ENCODE results near the gene LIMD2.

DNA sequence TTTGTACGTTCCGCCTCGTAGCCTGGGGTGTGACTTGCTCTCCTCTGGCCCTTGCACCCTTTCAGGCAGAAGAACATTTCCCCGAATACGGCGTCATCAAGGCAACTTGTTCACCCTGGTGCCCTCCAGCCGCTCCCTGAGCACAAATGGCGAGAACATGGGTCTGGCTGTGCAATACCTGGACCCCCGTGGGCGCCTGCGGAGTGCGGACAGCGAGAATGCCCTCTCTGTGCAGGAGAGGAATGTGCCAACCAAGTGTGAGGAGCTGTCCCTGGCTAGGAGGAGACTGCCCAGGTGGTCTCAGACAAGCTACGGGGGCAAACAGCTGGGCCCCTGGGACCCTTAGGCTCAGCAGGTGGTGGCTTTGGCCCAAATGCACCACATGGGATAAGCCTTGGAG is 10.4 kb downstream of the LIMD2 start:
- TF ChIP-seq, protein P1, sequence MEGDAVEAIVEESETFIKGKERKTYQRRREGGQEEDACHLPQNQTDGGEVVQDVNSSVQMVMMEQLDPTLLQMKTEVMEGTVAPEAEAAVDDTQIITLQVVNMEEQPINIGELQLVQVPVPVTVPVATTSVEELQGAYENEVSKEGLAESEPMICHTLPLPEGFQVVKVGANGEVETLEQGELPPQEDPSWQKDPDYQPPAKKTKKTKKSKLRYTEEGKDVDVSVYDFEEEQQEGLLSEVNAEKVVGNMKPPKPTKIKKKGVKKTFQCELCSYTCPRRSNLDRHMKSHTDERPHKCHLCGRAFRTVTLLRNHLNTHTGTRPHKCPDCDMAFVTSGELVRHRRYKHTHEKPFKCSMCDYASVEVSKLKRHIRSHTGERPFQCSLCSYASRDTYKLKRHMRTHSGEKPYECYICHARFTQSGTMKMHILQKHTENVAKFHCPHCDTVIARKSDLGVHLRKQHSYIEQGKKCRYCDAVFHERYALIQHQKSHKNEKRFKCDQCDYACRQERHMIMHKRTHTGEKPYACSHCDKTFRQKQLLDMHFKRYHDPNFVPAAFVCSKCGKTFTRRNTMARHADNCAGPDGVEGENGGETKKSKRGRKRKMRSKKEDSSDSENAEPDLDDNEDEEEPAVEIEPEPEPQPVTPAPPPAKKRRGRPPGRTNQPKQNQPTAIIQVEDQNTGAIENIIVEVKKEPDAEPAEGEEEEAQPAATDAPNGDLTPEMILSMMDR (conservative IDR thresholded peaks at IDR 0.05; ENCODE audit: low read depth, low read length): no peak
- TF ChIP-seq EZH2 (IDR thresholded peaks at IDR 0.05; ENCODE audit: borderline replicate concordance, low read depth, low read length, poor library complexity, severe bottlenecking): no peak

Data from A673 (cell line).